OCI-LY1 (cell line): ENCODE results near the gene C22orf39.

ENCODE experiments used
- H2AFZ ChIP-seq: fragments of 200-600 bp; sonication (generic), shearing (Covaris generic); 2 replicates; pipeline ENCODE4 v1.6.0; 2014; ENCODE audit warnings: antibody characterized with exemption, mild to moderate bottlenecking, low read length
- H3F3A ChIP-seq: fragments of 200-600 bp; sonication (generic), shearing (Covaris generic); 2 replicates; pipeline ENCODE4 v1.6.0; 2014; ENCODE audit warnings: mild to moderate bottlenecking, antibody characterized with exemption, low read length, moderate library complexity; ENCODE audit not compliant: insufficient read depth
- H3K27ac ChIP-seq: fragments of 200-600 bp; sonication (generic); 2 replicates; pipeline ENCODE4 v1.5.1; 2014; ENCODE audit warnings: low read length, mixed run types, mild to moderate bottlenecking, low read depth; ENCODE audit not compliant: poor library complexity, severe bottlenecking
- H3K27me3 ChIP-seq: fragments of 200-600 bp; sonication (generic); 2 replicates; pipeline ENCODE4 v1.6.0; 2014; ENCODE audit warnings: antibody characterized with exemption, mild to moderate bottlenecking, low read length, moderate library complexity; ENCODE audit not compliant: insufficient read depth
- H3K36me3 ChIP-seq: fragments of 200-600 bp; sonication (generic); 2 replicates; pipeline ENCODE4 v1.6.1; 2014; ENCODE audit warnings: mild to moderate bottlenecking, antibody characterized with exemption, low read length, moderate library complexity, mixed read lengths; ENCODE audit not compliant: insufficient read depth
- H3K4me1 ChIP-seq: fragments of 200-600 bp; sonication (generic); 2 replicates; pipeline ENCODE4 v1.5.1; 2014; ENCODE audit warnings: mild to moderate bottlenecking, low read length, moderate library complexity; ENCODE audit not compliant: insufficient read depth, severe bottlenecking
- H3K4me2 ChIP-seq: fragments of 200-600 bp; sonication (generic), shearing (Covaris generic); 2 replicates; pipeline ENCODE4 v1.6.1; 2014; ENCODE audit warnings: low read length
- H3K4me3 ChIP-seq: fragments of 200-600 bp; sonication (generic); 2 replicates; pipeline ENCODE4 v1.5.1; 2014; ENCODE audit warnings: low read length, low read depth, mild to moderate bottlenecking, mixed read lengths; ENCODE audit not compliant: poor library complexity, severe bottlenecking
- H3K79me2 ChIP-seq: fragments of 200-600 bp; shearing (Covaris generic); 2 replicates; pipeline ENCODE4 v1.6.1; 2016; ENCODE audit warnings: mixed run types, low read length, mixed read lengths; ENCODE audit not compliant: insufficient read depth
- H3K9ac ChIP-seq: fragments of 200-600 bp; sonication (generic), shearing (Covaris generic); 2 replicates; pipeline ENCODE4 v1.6.1; 2014; ENCODE audit warnings: mild to moderate bottlenecking, low read length, mixed read lengths
- H3K9me2 ChIP-seq: fragments of 200-600 bp; sonication (generic), shearing (Covaris generic); 2 replicates; pipeline ENCODE4 v1.6.1; 2014; ENCODE audit warnings: low read depth, mild to moderate bottlenecking, low read length, mixed read lengths
- H3K9me3 ChIP-seq: fragments of 200-600 bp; shearing (Covaris generic); 2 replicates; pipeline ENCODE4 v1.6.1; 2014; ENCODE audit warnings: low read length, mixed read lengths
- H4K20me1 ChIP-seq: fragments of 200-600 bp; sonication (generic), shearing (Covaris generic); 2 replicates; pipeline ENCODE4 v1.6.0; 2016; ENCODE audit warnings: mild to moderate bottlenecking, low read length; ENCODE audit not compliant: insufficient read depth
- CTCF ChIP-seq: fragments of 200-600 bp; sonication (generic), shearing (Covaris generic); IDR thresholded peaks from 2 replicates; pipeline ENCODE4 v1.5.1; 2017; ENCODE audit warnings: mild to moderate bottlenecking, antibody characterized with exemption, low read length, moderate library complexity, mixed read lengths
- EZH2 ChIP-seq: fragments of 200-600 bp; sonication (generic), shearing (Covaris generic); IDR thresholded peaks from 2 replicates; pipeline ENCODE4 v1.8.0; 2017; ENCODE audit warnings: borderline replicate concordance, mixed run types, mild to moderate bottlenecking, antibody characterized with exemption, low read length, moderate library complexity, mixed read lengths

The C22orf39 gene

GRCh38 chr22:19401483-19401882 is 46.0 kb downstream of the C22orf39 start:
- no peaks in the 10 kb centered on the region for H3K4me1 ChIP-seq
- H3K4me3 ChIP-seq, result no peak overlapping the region
- H4K20me1 ChIP-seq, result no peaks in the 10 kb centered on the region
- no peaks in the 10 kb centered on the region for H3K79me2 ChIP-seq
- H3F3A ChIP-seq, result no peaks in the 10 kb centered on the region
- no peak overlapping the region for H2AFZ ChIP-seq
- H3K4me2 ChIP-seq, result no peak overlapping the region
- no peaks in the 10 kb centered on the region for H3K9me2 ChIP-seq
- H3K27ac ChIP-seq, result no peak overlapping the region
- H3K9me3 ChIP-seq, result no peaks in the 10 kb centered on the region
- peaks cover 89% of the 10 kb centered on the region for H3K36me3 ChIP-seq
- no peaks in the 10 kb centered on the region for H3K27me3 ChIP-seq
- TF ChIP-seq EZH2, result no peak
- no peak for TF ChIP-seq CTCF
- H3K9ac ChIP-seq, result no peak overlapping the region

GRCh38 chr22:19400881-19401280 is 46.6 kb downstream of the C22orf39 start:
- H3K27ac ChIP-seq, result no peak overlapping the region
- no peaks in the 10 kb centered on the region for H3K27me3 ChIP-seq
- H3K4me2 ChIP-seq, result no peak overlapping the region
- no peaks in the 10 kb centered on the region for H4K20me1 ChIP-seq
- H2AFZ ChIP-seq, result no peak overlapping the region
- H3K9ac ChIP-seq, result no peak overlapping the region
- peaks cover 88% of the 10 kb centered on the region for H3K36me3 ChIP-seq
- H3K9me3 ChIP-seq, result no peaks in the 10 kb centered on the region
- H3K79me2 ChIP-seq, result no peaks in the 10 kb centered on the region
- H3K9me2 ChIP-seq, result no peaks in the 10 kb centered on the region
- no peaks in the 10 kb centered on the region for H3K4me1 ChIP-seq
- no peak for TF ChIP-seq EZH2
- TF ChIP-seq CTCF, result no peak
- no peaks in the 10 kb centered on the region for H3F3A ChIP-seq
- H3K4me3 ChIP-seq, result no peak overlapping the region

DNA sequence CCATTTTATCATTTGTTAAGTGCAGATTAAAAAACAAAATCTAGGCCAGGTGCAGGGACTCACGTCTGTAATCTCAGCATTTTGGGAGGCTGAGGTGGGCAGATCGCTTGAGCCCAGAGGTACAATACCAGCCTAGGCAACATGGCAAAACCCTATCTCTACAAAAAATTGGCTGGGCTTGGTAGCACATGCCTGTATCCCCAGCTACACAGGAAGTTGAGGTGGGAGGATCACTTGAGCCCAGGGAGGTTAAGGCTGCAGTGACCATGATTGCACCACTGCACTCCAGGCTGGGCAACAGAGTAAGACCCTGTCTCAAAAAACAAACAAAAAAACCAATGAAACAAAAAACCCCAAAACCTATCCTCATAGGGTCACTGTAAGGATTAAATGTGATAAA is 48.9 kb downstream of the C22orf39 start:
- H3K9ac ChIP-seq, result no peak overlapping the region
- no peaks in the 10 kb centered on the region for H4K20me1 ChIP-seq
- H3K79me2 ChIP-seq, result no peaks in the 10 kb centered on the region
- H3K27ac ChIP-seq, result no peak overlapping the region
- no peak overlapping the region for H3K4me3 ChIP-seq
- H3K27me3 ChIP-seq, result no peaks in the 10 kb centered on the region
- no peaks in the 10 kb centered on the region for H3K4me1 ChIP-seq
- H3F3A ChIP-seq, result no peaks in the 10 kb centered on the region
- TF ChIP-seq CTCF, result no peak
- TF ChIP-seq EZH2, result no peak
- no peaks in the 10 kb centered on the region for H3K9me3 ChIP-seq
- peaks cover 90% of the 10 kb centered on the region for H3K36me3 ChIP-seq
- no peak overlapping the region for H2AFZ ChIP-seq
- H3K9me2 ChIP-seq, result no peaks in the 10 kb centered on the region
- H3K4me2 ChIP-seq, result no peak overlapping the region
